HG03135 (cell line): ENCODE data around the gene C12orf42.
A peak's percentile ranks its signal among the peaks of the same experiment; 100 is the strongest.
"Not testable (repeated sequence)": the region's sequence is repeated elsewhere in the genome, so short reads cannot be mapped to it uniquely, and the experiment has no call there.

Source experiments
- ATAC-seq: cut with Tn5 transposase; IDR thresholded peaks from one replicate; pipeline ENCODE4 v1.9.1; 2021; ENCODE audit warnings: mild to moderate bottlenecking, moderate library complexity; ENCODE audit not compliant: unreplicated experiment

Gene C12orf42

GRCh38 chr12:103425674-103426073, 70.1 kb downstream of the C12orf42 start:
- ATAC-seq = not testable (repeated sequence)

DNA sequence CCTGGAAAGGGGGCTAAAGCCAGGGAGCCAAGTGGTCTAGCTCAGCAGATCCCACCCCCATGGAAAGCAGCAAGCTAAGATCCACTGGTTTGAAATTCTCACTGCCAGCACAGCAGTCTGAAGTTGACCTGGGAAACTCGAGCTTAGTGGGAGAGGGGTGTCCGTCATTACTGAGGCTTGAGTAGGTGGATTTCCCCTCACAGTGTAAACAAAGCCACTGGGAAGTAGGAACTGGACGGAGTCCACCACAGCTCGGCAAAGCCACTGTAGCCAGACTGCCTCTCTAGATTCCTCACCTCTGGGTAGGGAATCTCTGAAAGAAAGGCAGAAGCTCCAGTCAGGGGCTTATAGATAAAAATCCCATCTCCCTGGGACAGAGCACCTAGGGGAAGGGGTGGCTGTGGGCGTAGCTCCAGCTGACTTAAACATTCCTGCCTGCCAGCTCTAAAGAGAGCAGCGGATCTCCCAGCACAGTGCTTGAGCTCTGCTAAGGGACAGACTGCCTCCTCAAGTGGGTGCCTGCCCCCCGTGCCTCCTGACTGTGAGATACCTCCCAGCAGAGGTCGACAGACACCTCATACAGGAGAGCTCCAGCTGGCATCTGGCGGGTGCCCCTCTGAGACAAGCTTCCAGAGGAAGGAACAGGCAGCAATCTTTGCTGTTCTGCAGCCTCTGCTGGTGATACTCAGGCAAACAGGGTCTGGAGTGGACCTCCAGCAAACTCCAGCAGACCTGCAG, 70.8 kb downstream of the C12orf42 start:
- not testable (repeated sequence) for ATAC-seq

DNA sequence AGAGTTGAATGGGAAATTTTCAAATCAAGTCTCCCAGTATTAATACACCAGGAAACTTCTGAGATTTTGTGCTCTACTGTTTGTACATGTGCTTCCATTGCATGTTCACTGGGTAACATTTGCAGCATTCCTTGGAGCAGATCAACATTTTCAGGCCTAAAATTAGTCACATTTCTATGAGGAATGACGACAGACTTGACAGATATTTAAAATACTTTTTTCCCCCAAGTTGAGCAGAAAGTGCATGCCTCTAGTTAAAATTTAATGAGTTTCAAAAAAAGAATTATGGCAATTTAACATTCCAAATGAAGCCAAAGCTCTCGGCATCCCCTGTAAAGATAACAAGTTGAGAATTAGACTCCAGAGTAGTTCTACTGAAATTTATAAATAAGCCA, 72.3 kb downstream of the C12orf42 start:
- no peak for ATAC-seq

DNA sequence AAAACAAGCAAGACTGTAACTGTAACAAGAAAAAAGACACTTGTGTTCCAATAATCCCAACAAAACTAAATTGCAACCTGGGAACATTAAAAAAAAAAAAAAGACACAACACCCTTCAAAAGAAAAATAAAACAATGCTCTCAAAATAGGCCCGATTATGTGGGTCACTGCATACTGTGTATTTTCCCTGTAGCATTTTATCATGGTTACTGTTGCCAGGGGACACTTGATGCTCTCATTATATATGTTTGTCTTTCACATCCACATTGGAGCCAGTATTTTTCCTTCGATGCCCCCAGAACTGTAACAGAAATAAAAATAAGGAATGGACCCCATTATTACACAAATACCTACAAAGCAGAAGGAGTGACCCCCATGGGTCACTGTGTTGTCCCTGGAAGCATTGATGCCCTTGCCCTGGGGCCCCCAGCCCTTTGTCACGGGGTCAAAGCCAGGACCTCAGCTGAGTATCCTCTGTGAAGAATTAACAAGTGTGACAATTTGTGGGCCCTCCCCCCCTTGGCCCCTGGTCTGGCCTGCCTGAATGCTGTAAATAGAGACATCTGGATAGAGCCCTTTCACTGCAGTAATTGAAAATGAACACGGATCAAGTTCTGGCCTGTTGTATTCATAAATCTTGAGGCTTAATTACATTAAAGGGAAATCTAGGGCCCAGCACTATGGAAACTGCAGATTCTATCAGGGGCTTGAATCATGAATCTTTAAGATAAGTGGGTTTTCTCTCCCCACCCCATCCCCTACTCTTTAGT, 72.8 kb downstream of the C12orf42 start:
- ATAC-seq = no peak

GRCh38 chr12:103422328-103422727, 73.4 kb downstream of the C12orf42 start:
- no peak for ATAC-seq

DNA sequence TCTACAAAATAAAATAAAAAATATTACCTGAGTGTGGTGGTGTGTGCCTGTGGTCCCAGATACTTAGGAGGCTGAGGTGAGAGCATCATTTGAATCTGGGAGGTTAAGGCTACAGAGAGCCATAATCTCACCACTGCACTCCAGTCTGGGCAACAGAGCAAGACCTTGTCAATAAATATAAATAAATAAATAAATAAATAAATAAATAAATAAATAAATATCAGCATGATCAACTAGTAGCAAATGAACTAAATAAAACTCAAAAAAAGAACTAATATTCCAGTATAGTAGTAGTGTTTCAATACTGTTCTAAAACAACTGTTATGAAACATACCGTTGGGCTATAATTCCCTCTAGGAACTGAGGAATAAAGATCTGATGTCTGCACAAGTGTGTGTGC, 74.4 kb downstream of the C12orf42 start:
- ATAC-seq = no peak

DNA sequence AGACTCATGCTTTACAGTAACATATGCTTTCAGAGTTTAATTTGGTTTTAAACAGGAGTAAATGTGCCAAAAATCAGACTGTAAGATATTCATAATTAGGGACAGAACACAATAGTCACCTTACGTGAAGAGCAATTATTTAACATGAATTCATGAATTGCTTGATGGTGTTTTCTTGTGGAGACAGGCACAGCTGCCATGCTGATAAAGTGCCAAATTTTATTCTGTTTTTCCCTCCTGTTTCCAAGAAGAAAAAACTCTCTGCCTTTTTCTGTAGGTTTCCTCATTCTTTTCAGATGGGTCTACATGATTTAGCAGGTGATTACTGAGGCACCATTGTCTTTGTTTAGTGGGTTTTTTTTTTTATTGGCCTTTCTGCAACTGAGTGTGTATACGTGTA, 80.1 kb downstream of the C12orf42 start:
- ATAC-seq = no peak

GRCh38 chr12:103401421-103401820, 94.3 kb downstream of the C12orf42 start:
- no peak for ATAC-seq

GRCh38 chr12:103399986-103400385, 95.8 kb downstream of the C12orf42 start:
- ATAC-seq = no peak

DNA sequence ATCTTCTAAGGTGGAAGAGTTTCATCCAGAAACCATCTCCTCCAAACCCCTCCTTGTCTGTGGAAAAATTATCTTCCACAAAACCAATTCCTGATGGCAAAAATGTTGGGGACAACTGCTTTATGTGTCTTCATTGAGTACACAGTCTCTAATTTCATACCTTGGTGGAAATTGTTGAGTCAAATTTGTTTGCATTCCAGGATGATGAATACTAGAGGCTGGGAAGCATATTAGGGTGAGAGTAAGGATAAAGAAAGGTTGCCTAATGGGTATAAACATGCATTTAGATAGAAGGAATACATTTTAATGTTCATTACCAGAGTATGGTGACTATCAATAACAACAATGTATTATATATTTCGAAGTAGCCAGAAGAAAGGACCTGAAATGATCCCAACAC, 98.2 kb downstream of the C12orf42 start:
- no peak for ATAC-seq

DNA sequence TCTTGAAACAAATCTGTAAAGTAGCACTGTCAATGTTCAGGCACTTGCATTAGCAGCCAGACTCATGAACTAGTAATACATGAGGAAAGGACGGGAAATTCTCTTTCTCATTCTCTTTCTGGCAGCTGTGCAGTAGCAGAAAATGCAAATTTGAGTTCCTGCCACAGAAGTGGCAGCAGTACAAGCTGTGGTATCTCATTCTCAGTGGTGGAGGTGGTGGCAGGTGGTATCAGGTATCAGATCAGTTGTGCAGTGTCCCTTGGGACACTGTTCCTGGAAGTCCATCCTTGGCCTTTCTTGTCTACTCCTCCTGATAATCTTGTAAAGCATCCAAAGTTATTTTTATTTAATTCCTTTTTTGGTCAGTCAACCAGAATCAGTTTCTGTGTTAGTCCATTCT, 103.0 kb downstream of the C12orf42 start:
- ATAC-seq = peak; percentile 80

- no peak for ATAC-seq
Measured at GRCh38 chr12:103391103-103391502, 104.7 kb downstream of the C12orf42 start.

GRCh38 chr12:103387385-103387784, 108.4 kb downstream of the C12orf42 start:
- no peak for ATAC-seq

DNA sequence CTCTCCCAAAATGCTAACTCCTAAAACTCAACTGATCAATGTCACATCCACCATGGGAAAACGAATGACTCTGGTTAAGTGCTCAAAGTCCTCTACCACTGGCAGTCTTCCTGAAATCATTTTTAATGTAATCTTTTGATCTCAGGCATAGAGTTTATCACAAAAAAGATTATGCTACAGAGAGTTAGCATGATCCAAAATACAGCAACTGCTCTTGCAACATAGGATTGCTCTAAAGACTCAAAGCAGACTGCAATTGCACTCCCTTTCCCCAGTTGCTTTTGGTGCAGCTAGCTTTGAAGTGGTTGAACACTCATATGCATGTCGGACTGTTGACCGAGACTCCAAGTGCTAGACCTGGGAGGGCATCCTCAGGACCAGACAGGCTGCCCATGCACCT, 109.3 kb downstream of the C12orf42 start:
- ATAC-seq = no peak

- ATAC-seq = no peak
Measured at GRCh38 chr12:103382736-103383346, 112.9 kb downstream of the C12orf42 start.

GRCh38 chr12:103382119-103382518, 113.6 kb downstream of the C12orf42 start:
- ATAC-seq = no peak

GRCh38 chr12:103379670-103380069, 116.1 kb downstream of the C12orf42 start:
- no peak for ATAC-seq

DNA sequence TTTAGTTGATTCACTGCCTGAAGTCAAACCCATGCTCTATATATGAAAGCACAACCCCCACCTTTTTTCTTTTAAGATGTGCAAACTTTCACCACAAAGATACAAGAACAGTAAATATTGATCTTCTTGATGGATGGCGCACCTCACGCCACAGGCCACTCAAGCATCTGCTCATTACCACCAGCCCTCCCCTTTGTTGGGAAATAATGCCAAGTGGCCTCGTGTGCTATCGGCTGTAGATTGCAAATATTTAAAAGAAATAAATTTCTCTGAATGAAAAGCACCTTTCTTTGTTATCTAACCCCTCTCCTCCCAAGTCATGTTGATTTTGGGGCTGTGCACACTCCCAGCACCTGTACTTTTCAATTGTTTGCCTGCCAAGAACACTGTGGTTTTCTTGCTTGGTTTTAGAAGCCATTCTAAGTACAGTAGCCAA, 122.7 kb downstream of the C12orf42 start:
- ATAC-seq = no peak

DNA sequence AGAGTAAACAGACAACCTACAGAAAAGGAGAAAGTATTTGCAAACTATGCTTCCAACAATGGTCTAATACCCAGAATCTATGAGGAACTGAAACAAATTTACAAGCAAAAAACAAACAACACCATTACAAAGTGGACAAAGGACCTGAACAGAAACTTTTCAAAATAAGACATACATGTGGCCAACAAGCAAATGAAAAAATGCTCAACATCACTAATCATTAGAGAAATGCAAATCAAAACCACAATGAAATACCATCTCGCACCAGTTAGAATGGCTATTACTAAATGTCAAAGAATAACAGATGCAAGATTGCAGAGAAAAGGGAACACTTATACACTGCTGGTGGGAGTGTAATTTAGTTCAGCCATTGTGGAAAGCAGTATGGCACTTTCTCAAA, 125.8 kb downstream of the C12orf42 start:
- ATAC-seq = peak; percentile 66

DNA sequence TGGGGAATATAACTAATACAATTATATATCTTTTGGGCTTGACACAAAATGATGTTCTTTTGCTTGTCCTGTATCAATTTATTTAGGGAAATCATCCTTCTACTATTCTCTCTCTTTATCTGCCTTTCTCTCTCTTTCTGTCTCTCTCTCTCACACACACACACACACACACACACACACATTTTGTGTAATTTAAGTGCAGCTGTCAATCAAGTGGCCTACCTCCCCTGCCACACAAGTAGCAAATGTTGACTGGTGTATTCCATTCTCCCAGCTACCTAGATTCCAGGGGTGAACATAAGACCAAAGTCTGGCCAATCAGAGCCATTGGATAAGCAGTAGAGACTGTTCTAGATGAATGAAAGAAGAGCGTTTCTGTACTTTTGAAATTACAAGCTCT, 127.6 kb downstream of the C12orf42 start:
- no peak for ATAC-seq

DNA sequence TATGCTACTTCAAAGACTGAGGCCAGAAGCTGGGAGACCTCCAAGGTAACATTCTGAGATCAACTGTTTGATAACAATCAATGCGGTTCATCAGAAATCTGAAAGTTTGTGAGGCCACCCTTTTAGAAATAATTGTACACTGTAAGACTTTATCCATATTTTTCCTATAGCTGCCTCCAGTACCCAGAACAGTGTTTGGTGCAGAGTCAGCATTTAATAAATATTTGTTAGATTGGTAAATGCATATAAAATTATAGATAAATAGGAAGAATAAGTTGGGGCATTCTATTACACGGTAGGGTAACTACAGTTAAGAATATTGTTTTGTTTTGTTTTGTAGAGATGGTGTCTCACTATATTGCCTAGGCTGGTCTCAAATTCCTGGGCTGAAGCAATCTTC, 141.4 kb downstream of the C12orf42 start:
- ATAC-seq = no peak

DNA sequence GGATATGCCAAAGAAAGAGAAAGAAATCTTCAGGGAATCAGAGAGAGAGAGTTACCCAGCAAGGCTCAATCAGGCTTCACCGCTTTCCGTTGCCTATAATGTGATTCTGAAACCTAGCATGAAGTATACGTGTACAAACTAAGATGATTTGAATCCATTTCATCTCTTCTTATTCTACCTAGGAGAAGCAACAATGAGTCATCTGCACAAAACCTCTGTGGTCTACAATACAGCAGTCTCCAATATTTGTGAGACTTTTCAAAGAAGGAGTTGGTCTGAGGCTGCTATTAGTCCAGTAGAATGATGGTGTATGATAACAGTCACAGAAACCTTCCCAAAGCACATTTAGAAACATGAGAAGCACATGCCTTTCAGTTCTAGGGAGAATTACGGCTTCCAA, 141.9 kb downstream of the C12orf42 start:
- no peak for ATAC-seq
